ENCODE results near the gene ARSG. TPM values are rescaled to one million over a fixed set of nuclear protein-coding genes. Genes with fewer than 3 reads are reported as not detected.

The ARSG gene
- polyA plus RNA-seq, 2 of the 4 experiments (the other 2 are of a cell fraction) = 0.57 to 1.7 TPM

DNA sequence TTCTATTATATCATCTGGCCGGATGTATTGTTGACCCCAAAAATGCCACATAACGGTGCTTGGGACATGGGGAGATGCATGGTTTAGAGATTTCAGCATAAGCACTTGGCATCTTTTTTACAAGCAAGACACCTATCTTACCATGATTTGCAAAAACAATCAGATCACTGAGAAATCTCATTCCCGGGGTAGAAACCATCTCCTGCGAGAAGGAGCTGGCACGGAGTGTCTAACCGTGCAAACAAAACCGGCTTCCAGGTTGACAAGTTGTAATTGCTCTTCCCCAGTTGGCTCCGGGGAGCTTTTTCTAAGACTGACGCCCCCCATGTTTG, 1.4 kb upstream of the ARSG start:
- Histone ChIP-seq H3K4me3 (no peak overlapping the region), H3K4me1 (peaks cover 9% of the 10 kb centered on the region; the same call in 2 of the 3 replicates), H3K9me3 (no peaks in the 10 kb centered on the region), H3K4me2 (no peak overlapping the region; the same call in 2 of the 3 replicates), H3K27ac (no peak overlapping the region)
- ChIA-PET CTCF (interaction anchor here (0.8 to 1.9 kb wide), 5 partner anchors 26 to 109 kb away, joined by 3 to 4 read pairs (median 4); no protein-coding TSS in a partner anchor), POLR2A (interaction anchor here (1.0 kb wide), 1 partner anchor 142 kb away, joined by 3 read pairs; no protein-coding TSS in a partner anchor)
- WGBS (ENCODE audit: missing lambda C conversion rate) = 75% methylated on average over 9 of the region's 9 CpGs
- ATAC-seq = no peak
- TF ChIP-seq EP300 (IDR thresholded peaks at IDR 0.05) (no peak), POLR2AphosphoS2 (conservative IDR thresholded peaks at IDR 0.05; ENCODE audit: low read length) (no peak), TP53 (CRISPR knock-in tag; IDR thresholded peaks at IDR 0.05) (no peak), HMGXB4 (CRISPR knock-in tag; IDR thresholded peaks at IDR 0.05; ENCODE audit: borderline replicate concordance) (no peak), ZNF302 (CRISPR knock-in tag; IDR thresholded peaks at IDR 0.05) (no peak)
- TF ChIP-seq, protein P1, sequence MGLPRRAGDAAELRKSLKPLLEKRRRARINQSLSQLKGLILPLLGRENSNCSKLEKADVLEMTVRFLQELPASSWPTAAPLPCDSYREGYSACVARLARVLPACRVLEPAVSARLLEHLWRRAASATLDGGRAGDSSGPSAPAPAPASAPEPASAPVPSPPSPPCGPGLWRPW (IDR thresholded peaks at IDR 0.05) = no peak
- no peak for FAIRE-seq
- no peak for DNase-seq (ENCODE audit: low read depth in 1 of 2, low spot score in 1 of 2)

- TF ChIP-seq NR3C1 (IDR thresholded peaks at IDR 0.05) = no peak
- no peak for TF ChIP-seq SMC3 (IDR thresholded peaks at IDR 0.05)
- no peak for TF ChIP-seq RFX5 (IDR thresholded peaks at IDR 0.05)
- TF ChIP-seq HDAC2 (IDR thresholded peaks at IDR 0.05) = peak; percentile 14; the same call in 1 of the 2 replicates
- TF ChIP-seq ZNF302 (CRISPR knock-in tag; IDR thresholded peaks at IDR 0.05) = no peak
- ATAC-seq = no peak
- WGBS (ENCODE audit: missing lambda C conversion rate) = 43% methylated on average over 38 of the region's 50 CpGs
- POLR2A ChIA-PET = interaction anchor here (0.6 to 2.5 kb wide), 8 partner anchors 14 to 142 kb away, joined by 3 to 23 read pairs (median 4); partner anchors contain the start of gene AMZ2
- CTCF ChIA-PET = interaction anchor here (0.8 to 1.9 kb wide), 5 partner anchors 27 to 109 kb away, joined by 3 to 4 read pairs (median 4); no protein-coding TSS in a partner anchor
- Histone ChIP-seq H3K4me1 (peaks cover 9% of the 10 kb centered on the region; the same call in 2 of the 3 replicates), H3K4me3 (peak overlapping the region; percentile 88; the same call in 2 of the 3 replicates), H3K27ac (peak overlapping the region in 1 of 2 experiments; percentile 92; a peak in 2 of 6 replicates), H3K9me3 (no peaks in the 10 kb centered on the region), H3K4me2 (peak overlapping the region; percentile 96)
- FAIRE-seq = no peak
- DNase-seq (ENCODE audit: low read depth in 1 of 2, low spot score in 1 of 2) = no peak
Measured at GRCh38 chr17:68290268-68290954, 884 bp upstream of the ARSG start.

DNA sequence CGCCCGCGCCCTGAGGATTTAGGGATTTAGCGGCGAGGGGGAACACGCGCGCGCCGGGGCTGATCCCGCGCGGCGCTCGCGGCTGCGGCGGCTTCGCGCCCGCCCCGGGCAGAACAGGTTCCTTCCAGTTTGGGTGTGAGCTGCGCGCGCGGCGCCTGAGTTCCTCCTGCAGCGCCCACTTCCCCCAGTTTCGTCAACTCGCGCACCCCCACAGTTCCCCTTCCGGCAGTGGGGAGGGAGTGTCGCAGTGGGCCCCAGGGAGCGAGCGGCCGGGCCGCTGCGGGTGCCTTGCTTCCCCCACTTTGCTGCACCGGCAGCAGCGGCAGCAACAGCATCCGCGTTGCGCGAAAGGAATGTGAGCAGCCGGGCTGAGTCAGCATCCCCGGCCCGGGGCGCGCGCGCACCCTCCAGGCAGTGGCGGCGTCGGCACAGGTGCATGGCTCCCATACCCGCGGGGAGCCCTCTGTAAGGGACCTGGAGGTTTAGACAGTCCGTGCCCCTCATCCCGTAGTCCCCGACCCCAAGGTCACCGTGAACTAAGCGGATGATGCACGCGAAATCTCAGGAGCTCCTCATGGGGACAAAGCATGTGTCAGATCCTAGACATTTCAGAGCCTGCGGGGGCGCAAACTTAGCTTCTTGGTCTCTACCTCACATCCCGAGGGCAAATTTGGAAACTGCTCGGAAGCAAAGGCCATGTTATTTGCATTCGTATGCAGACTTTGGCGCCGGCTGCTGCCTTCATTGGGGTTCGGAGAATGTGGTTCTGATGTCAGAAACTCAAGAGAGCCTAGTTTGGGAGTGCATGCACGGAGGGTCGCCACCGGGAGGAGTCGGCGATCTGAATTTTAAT, 767 bp downstream of the ARSG start:
- ATAC-seq (peak; percentile 83 to 86), FAIRE-seq (no peak), DNase-seq (ENCODE audit: low read depth in 1 of 2, low spot score in 1 of 2) (peak; percentile 69 to 89)
- H3K4me1 ChIP-seq = peaks cover 9% of the 10 kb centered on the region; the same call in 2 of the 3 replicates
- peak overlapping the region; percentile 88 for H3K4me3 ChIP-seq
- H3K27ac ChIP-seq = peak overlapping the region; percentile 87 to 92
- H3K4me2 ChIP-seq = peak overlapping the region; percentile 96
- H3K9me3 ChIP-seq = no peaks in the 10 kb centered on the region
- WGBS (ENCODE audit: missing lambda C conversion rate) = 5% methylated on average over 32 of the region's 76 CpGs
- CTCF ChIA-PET = interaction anchor here (0.8 to 2.3 kb wide), 14 partner anchors 17 to 173 kb away, joined by 3 to 11 read pairs (median 4); no protein-coding TSS in a partner anchor
- POLR2A ChIA-PET = interaction anchor here (1.1 to 2.5 kb wide), 9 partner anchors 12 to 166 kb away, joined by 3 to 23 read pairs (median 3); no protein-coding TSS in a partner anchor
- TF ChIP-seq CBX2 (IDR thresholded peaks at IDR 0.05; ENCODE audit: borderline replicate concordance, low read depth) (no peak), RCOR1 (IDR thresholded peaks at IDR 0.05; ENCODE audit: low read depth, low read length) (no peak), NFE2L2 (conservative IDR thresholded peaks at IDR 0.05; ENCODE audit: low read length) (no peak), FOSL2 (IDR thresholded peaks at IDR 0.05) (no peak), FOSL2 (CRISPR knock-in tag; IDR thresholded peaks at IDR 0.05) (peak; percentile 48), SMC3 (IDR thresholded peaks at IDR 0.05) (no peak), HOXB13 (CRISPR knock-in tag; IDR thresholded peaks at IDR 0.05; ENCODE audit: low read depth) (no peak), ESRRA (IDR thresholded peaks at IDR 0.05; ENCODE audit: borderline replicate concordance, low read length) (no peak), SREBF2 (IDR thresholded peaks at IDR 0.05) (no peak), POLR2A (IDR thresholded peaks at IDR 0.05; ENCODE audit: low read length) (peak; percentile 56), RAD21 (conservative IDR thresholded peaks at IDR 0.05 in 1 of 2, IDR thresholded peaks at IDR 0.05 in 1 of 2) (peak; percentile 20 to 28; a peak in 2 of 5 replicates), TFCP2L1 (CRISPR knock-in tag; IDR thresholded peaks at IDR 0.05) (0 out of 2 replicates have a peak, but pooled peaks have one; percentile 34), RFX5 (IDR thresholded peaks at IDR 0.05) (no peak), JUNB (IDR thresholded peaks at IDR 0.05) (no peak), TP53 (CRISPR knock-in tag; IDR thresholded peaks at IDR 0.05) (no peak)
- TF ChIP-seq, protein P1 (IDR thresholded peaks at IDR 0.05) = no peak
- TF ChIP-seq, protein P2, sequence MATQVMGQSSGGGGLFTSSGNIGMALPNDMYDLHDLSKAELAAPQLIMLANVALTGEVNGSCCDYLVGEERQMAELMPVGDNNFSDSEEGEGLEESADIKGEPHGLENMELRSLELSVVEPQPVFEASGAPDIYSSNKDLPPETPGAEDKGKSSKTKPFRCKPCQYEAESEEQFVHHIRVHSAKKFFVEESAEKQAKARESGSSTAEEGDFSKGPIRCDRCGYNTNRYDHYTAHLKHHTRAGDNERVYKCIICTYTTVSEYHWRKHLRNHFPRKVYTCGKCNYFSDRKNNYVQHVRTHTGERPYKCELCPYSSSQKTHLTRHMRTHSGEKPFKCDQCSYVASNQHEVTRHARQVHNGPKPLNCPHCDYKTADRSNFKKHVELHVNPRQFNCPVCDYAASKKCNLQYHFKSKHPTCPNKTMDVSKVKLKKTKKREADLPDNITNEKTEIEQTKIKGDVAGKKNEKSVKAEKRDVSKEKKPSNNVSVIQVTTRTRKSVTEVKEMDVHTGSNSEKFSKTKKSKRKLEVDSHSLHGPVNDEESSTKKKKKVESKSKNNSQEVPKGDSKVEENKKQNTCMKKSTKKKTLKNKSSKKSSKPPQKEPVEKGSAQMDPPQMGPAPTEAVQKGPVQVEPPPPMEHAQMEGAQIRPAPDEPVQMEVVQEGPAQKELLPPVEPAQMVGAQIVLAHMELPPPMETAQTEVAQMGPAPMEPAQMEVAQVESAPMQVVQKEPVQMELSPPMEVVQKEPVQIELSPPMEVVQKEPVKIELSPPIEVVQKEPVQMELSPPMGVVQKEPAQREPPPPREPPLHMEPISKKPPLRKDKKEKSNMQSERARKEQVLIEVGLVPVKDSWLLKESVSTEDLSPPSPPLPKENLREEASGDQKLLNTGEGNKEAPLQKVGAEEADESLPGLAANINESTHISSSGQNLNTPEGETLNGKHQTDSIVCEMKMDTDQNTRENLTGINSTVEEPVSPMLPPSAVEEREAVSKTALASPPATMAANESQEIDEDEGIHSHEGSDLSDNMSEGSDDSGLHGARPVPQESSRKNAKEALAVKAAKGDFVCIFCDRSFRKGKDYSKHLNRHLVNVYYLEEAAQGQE (IDR thresholded peaks at IDR 0.05) = 0 out of 2 replicates have a peak, but pooled peaks have one; percentile 21
- TF ChIP-seq, protein P3, sequence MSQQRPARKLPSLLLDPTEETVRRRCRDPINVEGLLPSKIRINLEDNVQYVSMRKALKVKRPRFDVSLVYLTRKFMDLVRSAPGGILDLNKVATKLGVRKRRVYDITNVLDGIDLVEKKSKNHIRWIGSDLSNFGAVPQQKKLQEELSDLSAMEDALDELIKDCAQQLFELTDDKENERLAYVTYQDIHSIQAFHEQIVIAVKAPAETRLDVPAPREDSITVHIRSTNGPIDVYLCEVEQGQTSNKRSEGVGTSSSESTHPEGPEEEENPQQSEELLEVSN (IDR thresholded peaks at IDR 0.05; ENCODE audit: borderline replicate concordance, low read depth) = peak; percentile 37; the same call in 1 of the 2 replicates
